GM21737 (cell line): ENCODE results near the gene CLDN6.
A peak's percentile ranks its signal among the peaks of the same experiment; 100 is the strongest.

Experiments
- ATAC-seq: cut with Tn5 transposase; IDR thresholded peaks from one replicate; pipeline ENCODE4 v1.9.1; 2021; ENCODE audit warnings: mild to moderate bottlenecking, moderate library complexity; ENCODE audit not compliant: unreplicated experiment

Gene CLDN6

DNA sequence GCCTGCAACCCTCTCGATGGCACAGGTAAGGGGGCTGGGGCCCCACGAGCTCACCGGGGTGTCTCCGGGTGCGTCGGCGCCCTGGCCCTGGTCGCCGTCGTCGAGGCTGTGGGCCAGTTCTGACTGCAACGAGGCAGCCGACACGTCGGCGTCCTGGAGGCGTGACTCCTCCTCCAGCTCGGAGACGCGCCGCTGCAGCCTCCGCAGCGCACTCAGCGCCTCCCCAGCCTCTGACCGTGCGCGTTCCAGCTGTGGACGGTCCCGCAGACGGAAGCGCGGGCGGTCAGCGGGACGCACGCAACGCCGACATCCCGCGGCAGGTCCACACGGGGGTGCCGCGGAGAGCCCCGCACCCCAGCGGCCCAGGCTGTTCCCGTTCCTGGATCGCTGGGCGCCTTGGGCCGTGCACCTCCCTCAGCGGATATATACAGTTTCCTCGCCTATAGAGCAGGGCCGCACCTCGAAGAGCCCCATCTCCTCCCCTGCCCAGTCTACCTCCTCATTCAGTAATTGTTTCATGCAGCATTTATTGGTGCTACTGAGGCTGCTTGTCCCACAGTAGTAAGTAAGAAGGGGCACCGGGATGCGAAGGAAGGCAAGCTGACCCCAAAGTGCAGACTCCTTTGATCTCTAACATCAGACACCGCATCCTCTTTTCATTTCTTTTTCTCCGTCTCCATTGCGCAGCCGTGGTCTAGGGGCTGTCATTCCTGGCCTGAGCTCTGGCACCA is 11.7 kb upstream of the CLDN6 start:
- ATAC-seq, result no peak

DNA sequence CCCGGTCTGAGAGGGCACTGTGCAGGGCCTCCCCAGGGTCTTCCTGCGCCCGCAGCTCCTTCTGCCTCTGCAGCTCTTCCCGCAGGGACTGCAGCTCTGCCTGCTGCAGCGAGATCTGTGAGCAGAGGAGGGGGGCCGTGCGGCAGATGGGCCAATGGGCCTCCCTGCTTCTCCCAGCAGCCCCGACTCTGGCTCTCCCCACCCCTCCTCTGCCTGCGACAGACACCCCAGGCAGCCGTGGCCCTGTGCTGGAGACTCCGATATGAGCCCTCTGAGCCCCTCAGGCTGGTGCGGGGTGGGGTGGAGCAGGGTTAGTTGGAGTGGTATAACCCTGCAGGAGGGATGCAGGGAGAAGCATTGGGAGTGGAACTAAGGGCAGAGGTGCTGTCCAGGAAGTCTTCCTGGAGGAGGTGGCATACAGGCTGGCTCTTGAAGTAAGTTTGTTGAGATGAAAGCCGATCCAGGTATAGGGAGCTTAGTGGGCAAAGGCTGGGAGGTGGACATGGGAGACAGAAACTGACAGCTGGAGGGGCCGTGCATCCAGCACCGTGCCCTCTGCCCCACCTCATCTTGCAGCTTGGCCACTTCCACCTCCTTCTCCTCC is 10.8 kb upstream of the CLDN6 start:
- no peak for ATAC-seq

DNA sequence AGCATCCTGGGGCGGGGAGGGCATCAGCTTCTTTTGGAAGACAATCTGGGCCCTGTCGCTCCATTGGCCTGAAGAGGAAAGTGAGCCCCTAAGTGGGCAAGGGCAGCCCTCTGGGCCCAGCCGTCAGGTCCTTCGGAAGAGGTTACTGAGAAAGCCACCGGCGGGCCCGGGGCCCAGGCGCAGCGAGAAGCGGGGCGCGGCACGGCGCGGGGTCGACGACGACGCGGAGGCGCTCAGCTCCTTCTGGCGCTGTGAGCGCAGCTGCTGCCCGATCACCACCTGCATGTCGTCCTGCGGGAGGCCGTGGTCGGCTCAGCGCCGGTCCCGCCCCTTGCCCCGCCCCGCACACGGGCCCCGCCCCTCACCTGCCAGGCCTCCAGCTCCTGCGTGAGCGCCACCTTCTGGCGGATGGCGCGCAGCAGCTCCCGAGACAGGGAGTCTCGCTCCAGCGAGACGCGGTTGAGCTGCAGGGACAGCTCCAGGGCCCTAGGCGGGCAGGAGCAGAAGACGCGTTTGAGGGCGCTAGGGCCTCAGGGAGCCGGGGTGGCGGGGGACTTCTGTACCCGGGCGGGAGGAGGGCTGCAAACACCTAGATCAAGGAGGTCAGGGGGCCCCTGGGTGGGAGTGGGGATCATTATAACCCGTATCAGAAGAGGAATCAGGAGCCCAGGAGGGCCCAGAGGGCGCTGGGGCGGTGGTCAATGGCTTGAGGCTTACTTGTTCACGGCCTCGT is 10.2 kb upstream of the CLDN6 start:
- ATAC-seq, result peak; percentile 34

DNA sequence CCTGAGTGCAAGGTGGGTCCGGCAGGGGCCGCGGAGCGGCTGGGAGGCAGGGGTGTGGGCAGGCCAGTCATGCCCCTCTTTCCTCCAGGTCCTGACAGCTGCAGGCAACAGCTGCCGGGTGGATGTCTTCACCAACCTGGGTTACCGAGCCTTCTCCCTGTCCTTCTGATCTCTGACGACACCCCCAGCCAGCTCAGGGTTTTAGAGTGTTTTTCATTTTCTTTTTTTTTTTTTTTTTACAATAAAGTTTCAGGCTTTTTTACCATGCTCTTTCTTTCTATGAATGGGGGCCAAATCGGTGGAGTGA is 9.5 kb upstream of the CLDN6 start:
- ATAC-seq, result no peak

DNA sequence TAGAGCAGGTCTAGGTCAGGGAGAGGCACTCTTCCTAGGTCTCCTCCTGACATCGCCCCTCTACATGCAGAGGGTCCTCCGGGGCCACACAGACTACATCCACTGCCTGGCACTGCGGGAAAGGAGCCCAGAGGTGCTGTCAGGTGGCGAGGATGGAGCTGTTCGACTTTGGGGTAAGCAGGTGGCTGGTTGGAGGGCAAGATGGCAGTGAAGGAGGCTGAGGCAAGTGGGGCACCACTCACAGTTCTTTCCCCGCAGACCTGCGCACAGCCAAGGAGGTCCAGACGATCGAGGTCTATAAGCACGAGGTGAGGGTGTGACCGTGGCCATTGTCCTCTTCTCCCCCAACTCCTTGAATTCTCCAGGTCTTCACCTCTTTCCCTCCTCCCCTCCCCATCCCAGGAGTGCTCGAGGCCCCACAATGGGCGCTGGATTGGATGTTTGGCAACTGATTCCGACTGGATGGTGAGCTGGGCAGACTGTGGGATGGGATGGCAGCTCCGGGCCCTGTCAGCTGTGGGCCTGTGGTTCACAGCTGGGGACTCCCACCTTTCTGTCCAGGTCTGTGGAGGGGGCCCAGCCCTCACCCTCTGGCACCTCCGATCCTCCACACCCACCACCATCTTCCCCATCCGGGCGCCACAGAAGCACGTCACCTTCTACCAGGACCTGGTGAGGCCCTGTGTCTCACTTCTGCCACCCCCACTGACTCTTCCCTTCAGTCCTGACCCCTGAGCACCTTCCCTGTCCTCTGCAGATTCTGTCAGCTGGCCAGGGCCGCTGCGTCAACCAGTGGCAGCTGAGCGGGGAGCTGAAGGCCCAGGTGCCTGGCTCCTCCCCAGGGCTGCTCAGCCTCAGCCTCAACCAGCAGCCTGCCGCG is 8.9 kb upstream of the CLDN6 start:
- no peak for ATAC-seq

DNA sequence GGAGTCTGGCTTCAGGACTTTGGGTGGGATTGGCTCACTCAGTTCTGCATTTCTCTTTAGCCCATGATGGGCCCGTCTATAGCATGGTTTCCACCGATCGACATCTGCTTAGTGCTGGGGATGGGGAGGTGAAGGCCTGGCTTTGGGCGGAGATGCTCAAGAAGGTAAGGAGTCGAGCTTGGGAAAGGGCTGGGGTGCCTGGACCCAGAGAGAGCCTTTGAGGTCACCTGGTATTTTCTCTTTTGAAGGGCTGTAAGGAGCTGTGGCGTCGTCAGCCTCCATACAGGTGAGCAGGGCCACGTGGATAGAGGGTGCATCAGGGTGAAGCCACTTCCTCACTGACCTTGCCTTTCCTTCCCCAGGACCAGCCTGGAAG is 8.0 kb upstream of the CLDN6 start:
- ATAC-seq, result no peak

DNA sequence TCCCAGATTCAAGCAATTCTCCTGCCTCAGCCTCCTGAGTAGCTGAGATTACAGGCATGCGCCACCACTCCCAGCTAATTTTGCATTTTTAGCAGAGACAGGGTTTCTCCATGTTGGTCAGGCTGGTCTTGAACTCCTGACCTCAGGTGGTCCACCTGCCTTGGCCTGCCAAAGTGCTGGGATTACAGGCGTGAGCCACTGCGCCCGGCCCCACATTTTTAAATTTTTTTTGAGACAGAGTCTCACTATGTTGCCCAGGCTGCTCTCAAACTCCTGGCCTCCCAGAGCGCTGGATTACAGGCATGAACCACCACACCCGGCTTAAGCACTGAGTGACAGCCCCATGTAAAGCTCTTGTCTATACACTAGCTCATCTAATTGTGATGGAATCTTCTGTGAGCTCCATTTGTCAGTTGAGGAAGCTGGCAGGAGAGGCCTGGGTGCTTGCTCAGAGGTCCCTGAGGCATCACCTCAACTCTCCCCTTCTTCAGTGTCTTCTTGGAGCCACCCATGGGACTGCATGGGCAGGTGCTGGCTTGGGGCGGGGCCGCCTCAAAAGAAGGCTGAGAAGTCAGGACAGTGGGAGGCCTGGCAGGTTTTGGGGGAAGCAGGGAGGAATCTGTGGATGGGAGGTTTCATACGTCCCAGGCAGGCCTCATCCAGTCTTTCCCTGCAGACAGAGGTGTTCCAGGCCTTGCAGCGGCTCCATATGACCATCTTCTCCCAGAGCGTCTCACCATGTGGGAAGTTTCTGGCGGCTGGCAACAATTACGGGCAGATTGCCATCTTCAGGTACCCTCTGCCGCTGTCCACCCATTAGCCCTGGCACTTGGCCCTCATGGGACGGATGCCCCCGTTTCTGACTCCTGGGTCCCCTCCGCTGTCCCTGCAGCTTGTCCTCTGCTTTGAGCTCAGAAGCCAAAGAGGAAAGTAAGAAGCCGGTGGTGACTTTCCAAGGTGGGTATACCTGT is 7.3 kb upstream of the CLDN6 start:
- ATAC-seq, result no peak

DNA sequence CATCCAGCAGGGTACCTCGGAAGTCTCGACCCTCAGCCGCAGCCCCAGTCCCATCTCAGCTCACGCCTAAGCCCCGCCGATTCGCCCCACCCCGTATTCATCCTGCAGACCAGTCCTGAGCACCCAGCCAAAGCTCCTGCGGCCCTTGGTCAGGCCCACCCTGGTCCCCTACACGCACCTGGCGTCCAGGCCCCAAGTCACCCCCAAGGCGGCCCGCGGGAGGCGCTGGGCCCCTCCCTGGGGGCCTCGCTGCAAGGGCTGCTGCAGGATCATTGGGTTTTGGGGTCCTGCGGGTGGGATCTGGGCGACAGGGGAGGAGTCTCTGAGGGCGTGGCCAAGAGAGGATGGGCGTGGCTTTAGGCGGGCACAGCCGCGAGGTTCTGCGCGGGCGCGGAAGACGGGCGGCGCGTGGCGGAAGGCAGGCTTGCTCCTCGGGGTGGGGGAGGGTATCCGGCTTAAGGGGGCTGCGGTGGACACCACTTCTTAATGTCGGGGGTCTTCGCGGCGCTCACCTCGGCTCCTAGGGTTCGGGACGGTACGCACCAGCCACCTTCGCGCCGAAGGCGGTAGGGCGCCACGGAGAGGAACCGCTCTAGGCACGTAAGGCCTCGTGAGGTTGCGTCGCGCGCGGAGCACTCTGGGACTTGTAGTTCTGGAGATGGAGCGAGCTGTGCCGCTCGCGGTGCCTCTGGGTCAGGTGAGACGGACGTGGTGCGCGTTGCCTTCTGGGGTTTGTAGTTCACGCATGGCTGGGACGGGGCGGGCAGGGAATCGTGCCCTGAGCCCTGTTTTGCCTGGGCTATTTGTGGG is 5.9 kb upstream of the CLDN6 start, which contains the start of the genes HCFC1R1 and THOC6:
TSS of gene HCFC1R1 (minus strand) at position 274 of the 810 bp plus-strand sequence. CDS start at position 273, 1 bp downstream.
TSS of gene THOC6 (plus strand) at position 367 of the 810 bp plus-strand sequence. CDS start at position 659, 292 bp downstream.
- peak; percentile 62 for ATAC-seq

DNA sequence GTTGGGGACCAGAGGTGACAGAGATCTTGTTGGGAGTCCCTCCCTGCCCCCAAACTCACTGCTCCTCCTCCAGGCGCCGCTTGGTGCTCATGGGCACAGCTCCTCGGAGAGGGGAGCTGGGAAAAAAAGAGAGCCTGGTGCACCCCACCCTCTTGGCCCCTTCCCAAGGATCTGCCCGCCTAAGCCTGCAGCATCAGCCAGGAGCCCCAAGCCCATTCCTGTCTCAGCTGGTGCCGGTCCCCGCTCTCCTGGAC is 5.4 kb upstream of the CLDN6 start:
- ATAC-seq, result no peak

DNA sequence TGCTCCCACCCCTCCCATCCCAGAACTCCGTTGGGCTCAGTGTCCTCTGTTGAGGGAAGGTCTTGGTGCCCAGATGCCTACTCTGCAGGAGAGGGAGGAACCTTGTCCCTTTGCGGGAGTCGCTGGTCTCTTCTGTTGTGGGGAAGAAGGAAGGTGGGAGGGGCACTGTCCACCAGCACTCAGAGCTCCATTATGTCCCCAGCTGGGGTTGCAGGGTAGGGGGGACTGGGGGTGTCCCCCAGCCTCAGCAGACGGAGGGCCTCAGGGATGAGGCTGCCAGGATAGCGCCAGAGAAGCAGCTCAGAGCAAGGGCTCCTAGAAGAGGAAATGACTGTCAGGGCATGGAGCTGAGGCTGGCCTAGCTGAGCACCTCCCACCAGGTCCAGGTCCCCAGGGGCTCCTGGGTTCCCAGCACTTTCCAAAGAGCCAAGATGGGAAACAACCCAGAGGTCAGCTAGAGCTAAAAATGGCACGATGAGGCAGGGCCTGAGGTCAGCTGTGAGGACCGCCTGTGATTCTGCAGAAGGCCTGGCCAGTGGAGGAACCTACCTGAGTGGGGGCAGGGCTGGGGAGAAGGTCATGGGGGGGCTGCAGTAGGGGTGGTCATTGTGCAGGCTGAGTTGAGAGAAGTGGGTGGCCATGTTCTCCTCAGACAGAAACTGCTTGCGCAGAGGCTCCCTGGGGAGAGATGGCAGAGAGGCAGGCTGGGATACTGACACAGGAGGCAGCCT is 4.9 kb upstream of the CLDN6 start:
- ATAC-seq, result no peak

DNA sequence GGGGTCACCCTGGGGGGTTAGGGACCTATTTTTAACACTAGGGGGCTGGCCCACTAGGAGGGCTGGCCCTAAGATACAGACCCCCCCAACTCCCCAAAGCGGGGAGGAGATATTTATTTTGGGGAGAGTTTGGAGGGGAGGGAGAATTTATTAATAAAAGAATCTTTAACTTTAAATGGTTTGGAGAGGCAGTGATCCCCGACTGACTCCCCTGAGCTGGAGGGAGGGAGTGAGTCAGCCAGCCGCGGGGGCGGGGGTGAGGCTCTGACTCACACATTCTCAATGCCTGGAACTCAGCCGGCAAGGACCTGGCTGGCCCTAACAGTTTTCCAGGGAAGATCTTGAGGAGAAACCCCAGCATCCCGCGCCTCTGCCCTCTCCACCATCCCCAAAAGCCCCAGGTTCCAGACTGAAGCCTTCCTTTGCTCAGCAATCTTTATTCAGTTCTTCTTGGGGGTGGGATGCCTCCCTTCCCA is 4.3 kb upstream of the CLDN6 start:
- no peak for ATAC-seq

DNA sequence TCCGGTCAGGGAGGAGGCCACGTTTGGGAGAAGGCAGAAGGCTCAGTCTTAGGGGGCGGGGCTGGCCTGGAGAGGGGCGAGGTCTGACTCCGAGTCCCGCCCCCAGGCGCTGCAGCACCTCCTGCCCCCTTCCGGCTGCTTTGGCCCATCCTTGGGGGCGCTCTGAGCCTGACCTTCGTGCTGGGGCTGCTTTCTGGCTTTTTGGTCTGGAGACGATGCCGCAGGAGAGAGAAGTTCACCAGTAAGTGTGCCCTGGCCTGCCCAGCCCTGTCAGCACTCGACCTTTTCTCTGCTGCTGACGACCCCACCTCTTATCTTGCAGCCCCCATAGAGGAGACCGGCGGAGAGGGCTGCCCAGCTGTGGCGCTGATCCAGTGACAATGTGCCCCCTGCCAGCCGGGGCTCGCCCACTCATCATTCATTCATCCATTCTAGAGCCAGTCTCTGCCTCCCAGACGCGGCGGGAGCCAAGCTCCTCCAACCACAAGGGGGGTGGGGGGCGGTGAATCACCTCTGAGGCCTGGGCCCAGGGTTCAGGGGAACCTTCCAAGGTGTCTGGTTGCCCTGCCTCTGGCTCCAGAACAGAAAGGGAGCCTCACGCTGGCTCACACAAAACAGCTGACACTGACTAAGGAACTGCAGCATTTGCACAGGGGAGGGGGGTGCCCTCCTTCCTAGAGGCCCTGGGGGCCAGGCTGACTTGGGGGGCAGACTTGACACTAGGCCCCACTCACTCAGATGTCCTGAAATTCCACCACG is 3.6 kb upstream of the CLDN6 start:
- ATAC-seq, result no peak

DNA sequence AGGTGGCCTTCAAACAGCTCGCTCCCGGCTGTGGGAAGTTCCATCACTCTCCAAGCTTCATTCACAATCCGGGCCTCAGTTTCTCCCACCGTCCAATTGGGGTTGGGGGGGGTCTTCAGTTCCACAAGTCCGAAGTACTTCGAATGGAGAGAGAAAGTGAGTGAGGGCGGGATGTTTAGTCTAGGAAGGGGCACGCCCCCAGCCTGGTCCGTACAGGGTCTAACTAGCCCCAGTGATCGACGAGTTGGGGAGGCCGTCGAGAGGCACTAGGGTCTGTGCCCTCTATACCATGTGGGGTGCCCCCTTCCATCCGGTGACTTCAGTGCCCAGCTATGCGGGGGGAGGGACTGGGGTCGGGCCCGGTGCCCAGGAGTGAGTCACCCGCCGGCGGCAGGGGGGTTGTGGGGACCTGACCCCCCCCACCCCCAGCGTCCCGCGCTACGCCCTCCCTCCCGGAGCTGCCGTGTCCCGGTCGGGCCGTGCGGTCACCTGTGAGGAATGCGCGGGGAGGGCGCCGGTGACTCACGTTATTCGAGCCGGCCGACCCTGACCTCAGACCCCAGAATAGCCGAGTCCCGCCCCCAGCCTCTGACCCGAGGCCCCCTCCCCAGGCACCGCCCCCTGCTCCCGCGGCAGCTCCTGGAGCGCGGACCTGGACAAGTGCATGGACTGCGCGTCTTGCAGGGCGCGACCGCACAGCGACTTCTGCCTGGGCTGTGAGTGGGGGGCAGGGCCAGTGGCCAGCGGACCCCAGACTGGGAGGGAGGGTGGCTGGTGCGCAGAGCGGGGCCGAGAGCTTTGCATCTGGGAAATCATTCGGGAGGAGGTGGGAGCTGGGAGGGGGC is 2.8 kb upstream of the CLDN6 start:
- no peak for ATAC-seq

DNA sequence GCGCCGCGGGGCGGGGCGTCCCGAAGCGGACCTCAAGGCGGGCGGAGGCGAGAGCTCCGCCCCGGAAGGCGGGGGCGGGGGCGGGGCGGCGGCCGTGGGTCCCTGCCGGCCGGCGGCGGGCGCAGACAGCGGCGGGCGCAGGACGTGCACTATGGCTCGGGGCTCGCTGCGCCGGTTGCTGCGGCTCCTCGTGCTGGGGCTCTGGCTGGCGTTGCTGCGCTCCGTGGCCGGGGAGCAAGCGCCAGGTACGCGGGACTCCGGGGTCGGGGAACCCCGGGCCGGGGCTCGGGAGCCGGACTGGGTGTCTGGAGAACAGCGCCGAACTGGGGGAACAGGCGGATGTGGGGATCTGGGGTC is 2.2 kb upstream of the CLDN6 start, which contains the start of gene TNFRSF12A:
TSS of gene TNFRSF12A (plus strand) at position 122 of the 357 bp plus-strand sequence. CDS start at position 152, 30 bp downstream.
- no peak for ATAC-seq

DNA sequence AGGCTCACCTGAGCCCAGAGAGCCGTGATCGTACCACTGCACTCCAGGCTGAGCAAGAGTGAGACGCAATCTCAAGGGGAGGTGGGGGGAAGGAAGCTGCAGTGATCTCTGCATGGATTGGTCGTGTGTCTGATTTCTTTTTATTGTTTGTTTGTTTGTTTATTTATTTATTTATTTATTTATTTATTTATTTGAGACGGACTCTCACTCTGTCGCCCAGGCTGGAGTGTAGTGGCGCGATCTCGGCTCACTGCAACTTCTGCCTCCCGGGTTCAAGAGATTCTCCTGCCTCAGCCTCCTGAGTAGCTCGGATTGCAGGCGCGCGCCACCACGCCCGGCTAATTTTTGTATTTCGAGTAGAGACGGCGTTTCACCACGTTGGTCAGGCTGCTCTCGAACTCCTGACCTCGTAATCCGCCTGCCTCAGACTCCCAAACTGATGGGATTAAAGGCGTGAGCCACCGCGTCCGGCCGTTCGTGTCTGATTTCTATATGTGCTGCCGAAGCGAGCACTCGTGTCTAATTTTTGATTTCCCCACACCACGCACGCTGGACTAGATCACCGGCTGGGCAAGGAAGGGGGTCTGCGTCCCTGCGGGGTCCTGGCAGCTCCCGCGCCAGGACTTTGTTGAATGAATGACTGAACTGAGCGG is 1.7 kb upstream of the CLDN6 start:
- no peak for ATAC-seq

DNA sequence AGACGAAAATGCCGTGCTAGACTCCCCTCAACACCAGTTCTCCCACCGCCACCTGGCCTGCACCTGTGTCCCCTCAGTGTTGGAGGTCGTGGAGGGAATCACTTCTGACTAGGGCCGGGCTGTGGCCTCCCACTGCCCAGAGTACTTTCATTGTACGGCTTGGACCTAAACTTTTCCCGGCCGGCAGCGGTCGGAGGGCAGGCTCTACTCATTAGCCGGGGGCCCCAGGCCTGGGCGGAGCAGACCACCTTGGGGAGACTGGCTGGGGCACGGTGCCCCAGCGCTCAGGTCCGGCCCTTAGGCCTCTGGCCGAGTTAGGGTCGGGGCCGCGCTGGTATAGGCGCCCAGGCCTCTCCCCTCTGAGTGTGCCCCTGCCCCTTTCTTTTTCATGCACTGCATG is 639 bp downstream of the CLDN6 start:
- no peak for ATAC-seq
